DOHH2 (cell line): Measurements from ENCODE around the gene AXIN1.
"Not testable (repeated sequence)": the region's sequence is repeated elsewhere in the genome, so short reads cannot be mapped to it uniquely, and the experiment has no call there.

Source experiments
- H3F3A ChIP-seq: fragments of 200-600 bp; sonication (generic), shearing (Covaris generic); 2 replicates; pipeline ENCODE4 v1.6.0; 2016; ENCODE audit warnings: antibody characterized with exemption, mild to moderate bottlenecking; ENCODE audit not compliant: control insufficient read depth, insufficient read depth
- H3K27ac ChIP-seq: fragments of 200-600 bp; sonication (generic); 2 replicates; pipeline ENCODE4 v1.5.1; 2014; ENCODE audit warnings: low read depth, mild to moderate bottlenecking, low read length, moderate library complexity
- H3K27me3 ChIP-seq: fragments of 200-600 bp; sonication (generic); 2 replicates; pipeline ENCODE4 v1.6.1; 2014; ENCODE audit warnings: mild to moderate bottlenecking, low read length, mixed read lengths; ENCODE audit not compliant: control insufficient read depth
- H3K36me3 ChIP-seq: fragments of 200-600 bp; sonication (generic); 2 replicates; pipeline ENCODE4 v1.6.1; 2014; ENCODE audit warnings: mild to moderate bottlenecking, low read length, moderate library complexity, mixed read lengths; ENCODE audit not compliant: control insufficient read depth
- H3K4me1 ChIP-seq: fragments of 200-600 bp; sonication (generic); 2 replicates; pipeline ENCODE4 v1.6.1; 2014; ENCODE audit warnings: mild to moderate bottlenecking, low read length, mixed read lengths; ENCODE audit not compliant: control insufficient read depth
- H3K4me2 ChIP-seq: fragments of 200-600 bp; sonication (generic); 2 replicates; pipeline ENCODE4 v1.6.0; 2014; ENCODE audit warnings: mild to moderate bottlenecking, low read length, moderate library complexity
- H3K4me3 ChIP-seq: fragments of 200-600 bp; sonication (generic); 2 replicates; pipeline ENCODE4 v1.5.1; 2014; ENCODE audit warnings: mild to moderate bottlenecking, low read length, mixed read lengths
- H3K79me2 ChIP-seq: fragments of 200-600 bp; sonication (generic); 2 replicates; pipeline ENCODE4 v1.6.1; 2014; ENCODE audit warnings: mild to moderate bottlenecking, low read length, mixed read lengths; ENCODE audit not compliant: control insufficient read depth
- H3K9me2 ChIP-seq: fragments of 200-600 bp; sonication (generic); replicated peaks from 2 replicates; pipeline ENCODE4 v1.6.1; 2014; ENCODE audit warnings: mild to moderate bottlenecking, low read length, mixed read lengths; ENCODE audit not compliant: control insufficient read depth
- H3K9me3 ChIP-seq: fragments of 200-600 bp; sonication (generic); 2 replicates; pipeline ENCODE4 v1.6.1; 2014; ENCODE audit warnings: antibody characterized with exemption, low read length, mixed read lengths; ENCODE audit not compliant: control insufficient read depth, insufficient read depth
- H4K20me1 ChIP-seq: fragments of 200-600 bp; sonication (generic); 2 replicates; pipeline ENCODE4 v1.6.0; 2014; ENCODE audit warnings: low read depth, mild to moderate bottlenecking, antibody characterized with exemption, low read length, moderate library complexity; ENCODE audit not compliant: control insufficient read depth, insufficient read depth
- CTCF ChIP-seq: fragments of 200-600 bp; sonication (generic); IDR thresholded peaks from one replicate; pipeline ENCODE4 v1.5.1; 2014; ENCODE audit warnings: antibody characterized with exemption, mild to moderate bottlenecking, low read depth, low read length; ENCODE audit not compliant: poor library complexity, severe bottlenecking
- EZH2phosphoT487 ChIP-seq: fragments of 200-600 bp; sonication (generic); IDR thresholded peaks from 2 replicates; pipeline ENCODE4 v1.6.1; 2017; ENCODE audit warnings: borderline replicate concordance, mild to moderate bottlenecking, antibody characterized with exemption, low read length, moderate library complexity, mixed read lengths

The AXIN1 gene

GRCh38 chr16:389352-389751, 36.8 kb upstream of the AXIN1 start:
- H3K27me3 ChIP-seq: no peaks in the 10 kb centered on the region
- H3K27ac ChIP-seq: no peak overlapping the region
- peaks cover 5% of the 10 kb centered on the region for H3K79me2 ChIP-seq
- no peaks in the 10 kb centered on the region for H4K20me1 ChIP-seq
- H3K4me3 ChIP-seq: no peak overlapping the region
- peaks cover 13% of the 10 kb centered on the region for H3F3A ChIP-seq
- no peaks in the 10 kb centered on the region for H3K9me2 ChIP-seq
- TF ChIP-seq EZH2phosphoT487: no peak
- TF ChIP-seq CTCF: no peak
- H3K4me2 ChIP-seq: no peak overlapping the region
- peaks cover 6% of the 10 kb centered on the region; the same call in 1 of the 2 replicates for H3K9me3 ChIP-seq
- peaks cover 9% of the 10 kb centered on the region for H3K4me1 ChIP-seq
- peaks cover 12% of the 10 kb centered on the region for H3K36me3 ChIP-seq

GRCh38 chr16:387761-388666, 35.5 kb upstream of the AXIN1 start:
- not testable (repeated sequence) for H3K9me3 ChIP-seq, H3K4me3 ChIP-seq, H3K79me2 ChIP-seq, H3K27me3 ChIP-seq, H4K20me1 ChIP-seq, H3K4me2 ChIP-seq, H3K27ac ChIP-seq, H3K9me2 ChIP-seq
- Histone ChIP-seq H3K36me3 (peaks cover 17% of the 10 kb centered on the region), H3F3A (peaks cover 25% of the 10 kb centered on the region), H3K4me1 (peaks cover 19% of the 10 kb centered on the region)

GRCh38 chr16:386641-387156, 34.2 kb upstream of the AXIN1 start:
- Histone ChIP-seq H3K4me1 (peaks cover 19% of the 10 kb centered on the region), H3K36me3 (peaks cover 15% of the 10 kb centered on the region), H3K9me2 (no peaks in the 10 kb centered on the region), H3F3A (peaks cover 31% of the 10 kb centered on the region), H3K9me3 (no peaks in the 10 kb centered on the region), H3K27me3 (no peaks in the 10 kb centered on the region), H3K4me2 (no peak overlapping the region), H4K20me1 (no peaks in the 10 kb centered on the region), H3K79me2 (peaks cover 10% of the 10 kb centered on the region), H3K4me3 (no peak overlapping the region), H3K27ac (no peak overlapping the region)
- TF ChIP-seq CTCF (no peak), EZH2phosphoT487 (no peak)

GRCh38 chr16:383326-384051, 31.0 kb upstream of the AXIN1 start:
- peak overlapping the region; percentile 93 for H3K27ac ChIP-seq
- TF ChIP-seq CTCF (no peak), EZH2phosphoT487 (no peak)
- no peaks in the 10 kb centered on the region for H3K9me3 ChIP-seq

More at GRCh38 chr16:383326-384051, 31.0 kb upstream of the AXIN1 start:
- H3K4me1 ChIP-seq: peaks cover 26% of the 10 kb centered on the region
- H4K20me1 ChIP-seq: peaks cover 5% of the 10 kb centered on the region; the same call in 1 of the 2 replicates
- peak overlapping the region; percentile 93 for H3K4me2 ChIP-seq
- H3K79me2 ChIP-seq: peaks cover 39% of the 10 kb centered on the region
- H3K9me2 ChIP-seq: no peaks in the 10 kb centered on the region
- H3K27me3 ChIP-seq: no peaks in the 10 kb centered on the region
- H3K36me3 ChIP-seq: peaks cover 15% of the 10 kb centered on the region
- peak overlapping the region; percentile 87 for H3K4me3 ChIP-seq
- peaks cover 31% of the 10 kb centered on the region for H3F3A ChIP-seq
